Osteocyte (in vitro differentiated cells): Measurements from ENCODE around the gene FBXO46. TPM values are rescaled to one million over a fixed set of nuclear protein-coding genes. Genes with fewer than 3 reads are reported as not detected.
A peak's percentile ranks its signal among the peaks of the same experiment; 100 is the strongest.

Experiments
- DNase-seq: peaks from one replicate; pipeline ENCODE4 v3.0.0; 2021; ENCODE audit warnings: mixed read lengths; ENCODE audit not compliant: unreplicated experiment; ENCODE audit errors: extremely low spot score
- H3K27ac Mint-ChIP-seq: one replicate; pipeline ENCODE4 v1.8.0; 2021; ENCODE audit warnings: mild to moderate bottlenecking, mixed read lengths; ENCODE audit not compliant: unreplicated experiment
- H3K27me3 Mint-ChIP-seq: one replicate; pipeline ENCODE4 v1.8.0; 2021; ENCODE audit warnings: mixed read lengths; ENCODE audit not compliant: unreplicated experiment
- H3K36me3 Mint-ChIP-seq: one replicate; pipeline ENCODE4 v1.8.0; 2021; ENCODE audit warnings: mixed read lengths; ENCODE audit not compliant: unreplicated experiment
- H3K4me1 Mint-ChIP-seq: one replicate; pipeline ENCODE4 v1.8.0; 2021; ENCODE audit warnings: mixed read lengths; ENCODE audit not compliant: unreplicated experiment
- H3K4me3 Mint-ChIP-seq: one replicate; pipeline ENCODE4 v1.8.0; 2021; ENCODE audit warnings: mild to moderate bottlenecking, moderate library complexity, mixed read lengths; ENCODE audit not compliant: unreplicated experiment
- H3K9me3 Mint-ChIP-seq: one replicate; pipeline ENCODE4 v1.8.0; 2021; ENCODE audit warnings: mixed read lengths; ENCODE audit not compliant: unreplicated experiment
- CTCF ChIP-seq: fragments of 200-600 bp; sonication (generic); IDR thresholded peaks from 2 replicates; pipeline ENCODE4 v1.5.0; 2021; ENCODE audit warnings: antibody characterized with exemption, mild to moderate bottlenecking, moderate library complexity
- total RNA-seq: library from RNA; stranded (reverse); gene quantifications from 2 replicates; pipeline ENCODE4 v1.2.1, GENCODE V29; 2021

Gene FBXO46
- total RNA-seq, 1 donor from 2014 or later = 18.3 TPM

DNA sequence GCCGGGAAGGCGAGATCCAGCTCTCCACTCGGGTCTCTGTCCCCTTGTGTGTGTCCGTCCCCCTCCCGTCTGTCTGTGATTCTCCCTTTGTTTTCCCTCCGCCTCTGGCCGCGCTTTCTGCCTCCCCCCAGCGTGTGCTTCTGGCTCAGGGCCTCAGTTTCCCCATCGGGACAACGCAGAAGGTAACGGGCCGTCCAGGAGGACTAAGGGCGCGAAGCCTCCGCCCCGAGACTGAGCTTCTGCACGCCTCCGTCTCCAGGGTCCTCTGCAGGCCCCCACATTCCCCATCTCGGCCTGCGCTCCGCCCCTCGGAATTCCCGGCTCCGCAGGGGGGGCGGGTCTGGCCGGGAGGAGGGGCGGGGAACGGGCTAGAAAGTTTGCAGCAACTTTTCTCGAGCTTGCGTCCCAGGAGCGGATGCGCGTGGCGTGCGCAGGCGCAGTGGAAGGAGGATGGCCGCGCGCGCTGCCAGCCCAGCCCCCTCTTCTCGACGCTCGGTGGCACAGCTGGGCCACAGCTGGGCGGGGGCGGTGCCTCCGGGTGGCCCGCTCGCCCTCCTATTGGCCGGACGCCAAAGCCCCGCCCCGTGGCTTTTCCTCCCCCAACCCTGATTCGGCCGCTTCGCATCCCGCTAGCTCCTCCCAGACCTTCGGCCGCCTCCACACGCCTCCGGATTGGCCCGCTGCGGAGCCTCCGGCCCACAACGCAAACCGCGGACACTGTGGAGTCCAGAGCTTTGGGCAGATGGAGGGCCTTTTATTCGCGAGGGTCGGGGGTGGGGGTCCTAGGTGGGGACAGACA, 38.5 kb upstream of the FBXO46 start, which contains the start of gene SIX5:
Gene SIX5, minus strand, starts transcription at position 269 of the 799 bp plus-strand sequence. CDS start 408 bp downstream, outside the sequence.
- Mint-ChIP-seq H3K36me3 (peaks cover 11% of the 10 kb centered on the region), H3K4me1 (peaks cover 32% of the 10 kb centered on the region), H3K27me3 (no peaks in the 10 kb centered on the region), H3K27ac (peak within 1 kb of the TSS; percentile 99), H3K9me3 (no peaks in the 10 kb centered on the region), H3K4me3 (peak within 1 kb of the TSS; percentile 94)
- no peak for TF ChIP-seq CTCF
- DNase-seq = peak; percentile 100

GRCh38 chr19:45768655-45768983, 37.9 kb upstream of the FBXO46 start:
- H3K4me3 Mint-ChIP-seq = peak overlapping the region; percentile 94
- H3K36me3 Mint-ChIP-seq = peaks cover 11% of the 10 kb centered on the region
- H3K9me3 Mint-ChIP-seq = no peaks in the 10 kb centered on the region
- peaks cover 32% of the 10 kb centered on the region for H3K4me1 Mint-ChIP-seq
- H3K27me3 Mint-ChIP-seq = no peaks in the 10 kb centered on the region
- no peak for TF ChIP-seq CTCF
- DNase-seq = no peak
- peak overlapping the region; percentile 99 for H3K27ac Mint-ChIP-seq

DNA sequence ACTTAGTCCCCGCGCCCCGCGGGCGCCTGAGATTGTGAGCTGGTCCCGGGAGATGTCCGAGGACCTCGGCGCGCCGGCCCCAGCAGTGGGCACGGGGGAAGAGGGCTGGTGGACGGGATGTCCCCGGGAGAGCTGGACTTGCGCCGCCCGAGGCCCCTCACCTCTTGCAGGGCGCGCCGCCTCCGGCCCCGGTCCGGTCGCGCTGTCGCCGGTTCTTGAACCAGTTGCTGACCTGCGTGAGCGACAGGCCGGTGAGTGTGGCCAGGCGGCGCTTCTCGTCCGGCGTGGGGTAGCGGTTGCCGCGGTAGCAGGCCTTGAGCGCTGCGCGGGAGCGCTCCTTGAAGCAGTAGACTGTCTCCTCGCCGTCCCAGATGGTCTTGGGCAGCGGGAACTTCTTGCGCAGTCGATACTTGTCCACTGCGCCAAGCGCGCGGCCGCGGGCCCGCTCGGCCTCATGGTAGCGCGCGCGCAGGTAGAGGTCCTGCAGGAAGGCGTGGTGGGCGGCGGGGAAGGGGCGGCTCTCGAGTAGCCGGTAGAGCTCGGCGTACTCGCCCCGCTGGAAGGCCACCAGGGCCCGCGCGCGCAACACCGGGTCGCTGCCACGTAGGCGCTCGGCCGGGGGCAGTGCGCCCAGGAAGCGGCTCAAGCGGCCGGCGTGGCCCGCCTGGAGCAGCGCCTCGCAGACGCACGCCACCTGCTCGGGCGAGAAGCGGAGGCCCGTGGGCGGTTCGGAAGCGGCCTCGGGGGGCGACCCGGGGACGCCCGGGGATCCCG, 37.4 kb upstream of the FBXO46 start:
- TF ChIP-seq CTCF = no peak
- H3K4me3 Mint-ChIP-seq = peak overlapping the region; percentile 85
- H3K27me3 Mint-ChIP-seq = no peaks in the 10 kb centered on the region
- H3K9me3 Mint-ChIP-seq = no peaks in the 10 kb centered on the region
- peaks cover 7% of the 10 kb centered on the region for H3K36me3 Mint-ChIP-seq
- DNase-seq = no peak
- peaks cover 32% of the 10 kb centered on the region for H3K4me1 Mint-ChIP-seq
- H3K27ac Mint-ChIP-seq = peak overlapping the region; percentile 90

GRCh38 chr19:45767410-45767880, 36.7 kb upstream of the FBXO46 start:
- H3K27me3 Mint-ChIP-seq = no peaks in the 10 kb centered on the region
- peak overlapping the region; percentile 90 for H3K27ac Mint-ChIP-seq
- no peak for TF ChIP-seq CTCF
- DNase-seq = peak; percentile 93
- peaks cover 32% of the 10 kb centered on the region for H3K4me1 Mint-ChIP-seq
- peak overlapping the region; percentile 85 for H3K4me3 Mint-ChIP-seq
- peaks cover 7% of the 10 kb centered on the region for H3K36me3 Mint-ChIP-seq
- no peaks in the 10 kb centered on the region for H3K9me3 Mint-ChIP-seq

DNA sequence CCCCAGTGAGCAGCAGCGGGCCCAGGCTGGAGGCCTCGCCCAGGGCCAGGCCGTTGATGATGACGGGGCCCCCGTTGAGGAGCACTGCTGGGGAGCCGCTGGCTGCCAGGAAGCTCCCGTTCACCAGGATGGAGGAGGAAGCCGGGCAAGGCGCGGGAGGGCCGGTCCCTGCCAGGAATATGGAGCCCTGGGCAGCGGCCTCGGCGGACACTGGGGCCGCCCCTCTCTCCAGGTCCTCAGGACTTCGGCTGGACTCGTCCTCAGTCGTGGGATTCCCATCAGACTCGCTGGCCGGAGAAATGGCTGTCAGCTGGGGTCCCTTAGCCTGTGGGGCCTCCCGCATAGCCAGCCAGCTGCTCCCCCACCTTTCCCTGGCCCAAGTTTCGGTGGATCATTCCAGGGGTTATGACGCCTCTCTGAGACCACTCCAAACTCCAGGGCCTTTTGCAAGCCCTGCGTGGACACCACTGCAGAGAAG, 36.2 kb upstream of the FBXO46 start:
- H3K4me1 Mint-ChIP-seq = peaks cover 29% of the 10 kb centered on the region
- no peaks in the 10 kb centered on the region for H3K9me3 Mint-ChIP-seq
- DNase-seq = no peak
- TF ChIP-seq CTCF = no peak
- peak overlapping the region; percentile 85 for H3K4me3 Mint-ChIP-seq
- H3K36me3 Mint-ChIP-seq = peaks cover 7% of the 10 kb centered on the region
- peak overlapping the region; percentile 90 for H3K27ac Mint-ChIP-seq
- H3K27me3 Mint-ChIP-seq = no peaks in the 10 kb centered on the region
